DOHH2 (cell line): Measurements from ENCODE around the gene CCDC85C.

ENCODE experiments used
- H3F3A ChIP-seq: fragments of 200-600 bp; sonication (generic), shearing (Covaris generic); 2 replicates; pipeline ENCODE4 v1.6.0; 2016; ENCODE audit warnings: antibody characterized with exemption, mild to moderate bottlenecking; ENCODE audit not compliant: control insufficient read depth, insufficient read depth
- H3K27ac ChIP-seq: fragments of 200-600 bp; sonication (generic); 2 replicates; pipeline ENCODE4 v1.5.1; 2014; ENCODE audit warnings: low read depth, mild to moderate bottlenecking, low read length, moderate library complexity
- H3K27me3 ChIP-seq: fragments of 200-600 bp; sonication (generic); 2 replicates; pipeline ENCODE4 v1.6.1; 2014; ENCODE audit warnings: mild to moderate bottlenecking, low read length, mixed read lengths; ENCODE audit not compliant: control insufficient read depth
- H3K36me3 ChIP-seq: fragments of 200-600 bp; sonication (generic); 2 replicates; pipeline ENCODE4 v1.6.1; 2014; ENCODE audit warnings: mild to moderate bottlenecking, low read length, moderate library complexity, mixed read lengths; ENCODE audit not compliant: control insufficient read depth
- H3K4me1 ChIP-seq: fragments of 200-600 bp; sonication (generic); 2 replicates; pipeline ENCODE4 v1.6.1; 2014; ENCODE audit warnings: mild to moderate bottlenecking, low read length, mixed read lengths; ENCODE audit not compliant: control insufficient read depth
- H3K4me2 ChIP-seq: fragments of 200-600 bp; sonication (generic); 2 replicates; pipeline ENCODE4 v1.6.0; 2014; ENCODE audit warnings: mild to moderate bottlenecking, low read length, moderate library complexity
- H3K4me3 ChIP-seq: fragments of 200-600 bp; sonication (generic); 2 replicates; pipeline ENCODE4 v1.5.1; 2014; ENCODE audit warnings: mild to moderate bottlenecking, low read length, mixed read lengths
- H3K79me2 ChIP-seq: fragments of 200-600 bp; sonication (generic); 2 replicates; pipeline ENCODE4 v1.6.1; 2014; ENCODE audit warnings: mild to moderate bottlenecking, low read length, mixed read lengths; ENCODE audit not compliant: control insufficient read depth
- H3K9me2 ChIP-seq: fragments of 200-600 bp; sonication (generic); replicated peaks from 2 replicates; pipeline ENCODE4 v1.6.1; 2014; ENCODE audit warnings: mild to moderate bottlenecking, low read length, mixed read lengths; ENCODE audit not compliant: control insufficient read depth
- H3K9me3 ChIP-seq: fragments of 200-600 bp; sonication (generic); 2 replicates; pipeline ENCODE4 v1.6.1; 2014; ENCODE audit warnings: antibody characterized with exemption, low read length, mixed read lengths; ENCODE audit not compliant: control insufficient read depth, insufficient read depth
- H4K20me1 ChIP-seq: fragments of 200-600 bp; sonication (generic); 2 replicates; pipeline ENCODE4 v1.6.0; 2014; ENCODE audit warnings: low read depth, mild to moderate bottlenecking, antibody characterized with exemption, low read length, moderate library complexity; ENCODE audit not compliant: control insufficient read depth, insufficient read depth
- EZH2phosphoT487 ChIP-seq: fragments of 200-600 bp; sonication (generic); IDR thresholded peaks from 2 replicates; pipeline ENCODE4 v1.6.1; 2017; ENCODE audit warnings: borderline replicate concordance, mild to moderate bottlenecking, antibody characterized with exemption, low read length, moderate library complexity, mixed read lengths
- TF ChIP-seq, protein P1 (sequence below): fragments of 200-600 bp; sonication (generic); IDR thresholded peaks from one replicate; pipeline ENCODE4 v1.5.1; 2014; ENCODE audit warnings: antibody characterized with exemption, mild to moderate bottlenecking, low read depth, low read length; ENCODE audit not compliant: poor library complexity, severe bottlenecking

Gene CCDC85C

GRCh38 chr14:99463974-99464373, 140.0 kb downstream of the CCDC85C start:
- peaks cover 40% of the 10 kb centered on the region for H3K36me3 ChIP-seq
- peaks cover 33% of the 10 kb centered on the region for H3K79me2 ChIP-seq
- H3K9me3 ChIP-seq = no peaks in the 10 kb centered on the region
- TF ChIP-seq EZH2phosphoT487 = no peak
- TF ChIP-seq, protein P1, sequence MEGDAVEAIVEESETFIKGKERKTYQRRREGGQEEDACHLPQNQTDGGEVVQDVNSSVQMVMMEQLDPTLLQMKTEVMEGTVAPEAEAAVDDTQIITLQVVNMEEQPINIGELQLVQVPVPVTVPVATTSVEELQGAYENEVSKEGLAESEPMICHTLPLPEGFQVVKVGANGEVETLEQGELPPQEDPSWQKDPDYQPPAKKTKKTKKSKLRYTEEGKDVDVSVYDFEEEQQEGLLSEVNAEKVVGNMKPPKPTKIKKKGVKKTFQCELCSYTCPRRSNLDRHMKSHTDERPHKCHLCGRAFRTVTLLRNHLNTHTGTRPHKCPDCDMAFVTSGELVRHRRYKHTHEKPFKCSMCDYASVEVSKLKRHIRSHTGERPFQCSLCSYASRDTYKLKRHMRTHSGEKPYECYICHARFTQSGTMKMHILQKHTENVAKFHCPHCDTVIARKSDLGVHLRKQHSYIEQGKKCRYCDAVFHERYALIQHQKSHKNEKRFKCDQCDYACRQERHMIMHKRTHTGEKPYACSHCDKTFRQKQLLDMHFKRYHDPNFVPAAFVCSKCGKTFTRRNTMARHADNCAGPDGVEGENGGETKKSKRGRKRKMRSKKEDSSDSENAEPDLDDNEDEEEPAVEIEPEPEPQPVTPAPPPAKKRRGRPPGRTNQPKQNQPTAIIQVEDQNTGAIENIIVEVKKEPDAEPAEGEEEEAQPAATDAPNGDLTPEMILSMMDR = no peak
- no peaks in the 10 kb centered on the region for H3K9me2 ChIP-seq
- no peaks in the 10 kb centered on the region; the same call in 1 of the 2 replicates for H3F3A ChIP-seq
- no peak overlapping the region for H3K4me2 ChIP-seq
- H3K4me3 ChIP-seq = no peak overlapping the region
- peaks cover 18% of the 10 kb centered on the region for H4K20me1 ChIP-seq
- no peaks in the 10 kb centered on the region for H3K4me1 ChIP-seq
- H3K27ac ChIP-seq = no peak overlapping the region
- no peaks in the 10 kb centered on the region for H3K27me3 ChIP-seq

GRCh38 chr14:99462210-99462609, 141.8 kb downstream of the CCDC85C start:
- peaks cover 15% of the 10 kb centered on the region for H3K79me2 ChIP-seq
- H3K9me2 ChIP-seq = no peaks in the 10 kb centered on the region
- no peaks in the 10 kb centered on the region for H3K27me3 ChIP-seq
- no peak overlapping the region for H3K27ac ChIP-seq
- H3K4me3 ChIP-seq = no peak overlapping the region
- no peaks in the 10 kb centered on the region for H3K9me3 ChIP-seq
- H3F3A ChIP-seq = no peaks in the 10 kb centered on the region; the same call in 1 of the 2 replicates
- TF ChIP-seq, protein P1 = no peak
- TF ChIP-seq EZH2phosphoT487 = no peak
- peaks cover 9% of the 10 kb centered on the region; the same call in 1 of the 2 replicates for H4K20me1 ChIP-seq
- H3K4me1 ChIP-seq = no peaks in the 10 kb centered on the region
- peaks cover 48% of the 10 kb centered on the region for H3K36me3 ChIP-seq
- H3K4me2 ChIP-seq = no peak overlapping the region

DNA sequence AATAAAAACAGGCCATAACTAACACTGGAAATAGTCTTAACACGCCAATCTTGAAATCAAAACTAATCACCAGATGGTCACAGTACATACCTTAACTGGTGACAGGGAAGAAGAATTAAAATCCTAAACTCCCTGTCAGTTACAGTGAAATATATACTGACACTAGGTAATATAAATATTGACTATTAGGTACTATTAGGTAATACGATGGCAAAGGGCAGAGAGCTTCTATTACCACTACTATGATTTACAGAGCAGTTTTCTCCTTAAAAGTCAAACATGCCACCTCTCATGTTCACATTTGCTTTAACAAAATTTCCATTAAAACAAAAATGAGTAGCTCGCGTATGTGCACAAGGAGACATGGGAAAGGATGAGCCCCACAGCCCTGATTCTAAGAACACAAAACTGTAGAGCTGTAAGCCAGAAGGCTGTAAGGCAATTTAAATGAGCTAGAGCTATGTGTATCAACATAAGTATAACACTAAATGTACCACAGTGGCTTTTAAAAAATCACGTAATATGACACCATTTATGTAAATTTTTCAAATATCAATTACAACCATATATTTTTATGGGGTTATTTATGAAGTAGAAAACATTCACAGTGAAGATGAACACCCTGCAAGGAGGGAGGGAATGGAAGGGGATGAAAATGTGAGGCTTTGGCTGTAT, 142.5 kb downstream of the CCDC85C start:
- Histone ChIP-seq H3K27ac (no peak overlapping the region), H3K9me3 (no peaks in the 10 kb centered on the region), H4K20me1 (peaks cover 3% of the 10 kb centered on the region; the same call in 1 of the 2 replicates), H3K27me3 (no peaks in the 10 kb centered on the region), H3K9me2 (no peaks in the 10 kb centered on the region), H3K4me1 (no peaks in the 10 kb centered on the region), H3F3A (no peaks in the 10 kb centered on the region; the same call in 1 of the 2 replicates), H3K4me2 (no peak overlapping the region), H3K4me3 (no peak overlapping the region), H3K79me2 (peaks cover 9% of the 10 kb centered on the region), H3K36me3 (peaks cover 54% of the 10 kb centered on the region)
- no peak for TF ChIP-seq EZH2phosphoT487
- TF ChIP-seq, protein P1 = no peak
